HG03521 (cell line): ENCODE data around the gene GNA12.
"Not testable (repeated sequence)": the region's sequence is repeated elsewhere in the genome, so short reads cannot be mapped to it uniquely, and the experiment has no call there.

Experiments used
- ATAC-seq: cut with Tn5 transposase; IDR thresholded peaks from one replicate; pipeline ENCODE4 v1.9.1; 2021; ENCODE audit warnings: mild to moderate bottlenecking, moderate library complexity; ENCODE audit not compliant: unreplicated experiment

Gene GNA12

DNA sequence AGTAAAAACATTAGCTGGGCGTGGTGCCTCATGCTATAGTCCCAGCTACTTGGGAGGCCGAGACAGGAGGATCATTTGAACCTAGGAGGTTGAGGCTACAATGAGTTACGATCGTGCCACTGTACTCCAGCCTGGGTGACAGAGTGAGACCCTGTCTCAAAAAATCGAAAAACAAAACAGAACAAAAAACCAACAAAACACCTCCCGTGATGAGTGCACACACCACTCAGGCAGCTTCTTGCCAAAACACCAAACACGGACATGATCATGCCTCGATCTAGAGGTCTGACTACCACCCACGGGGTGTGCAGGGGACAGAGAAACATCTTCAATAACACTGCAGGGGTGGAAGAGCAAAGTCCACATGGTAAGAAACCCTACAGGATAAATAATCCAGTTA, 111.7 kb downstream of the GNA12 start:
- ATAC-seq: no peak

DNA sequence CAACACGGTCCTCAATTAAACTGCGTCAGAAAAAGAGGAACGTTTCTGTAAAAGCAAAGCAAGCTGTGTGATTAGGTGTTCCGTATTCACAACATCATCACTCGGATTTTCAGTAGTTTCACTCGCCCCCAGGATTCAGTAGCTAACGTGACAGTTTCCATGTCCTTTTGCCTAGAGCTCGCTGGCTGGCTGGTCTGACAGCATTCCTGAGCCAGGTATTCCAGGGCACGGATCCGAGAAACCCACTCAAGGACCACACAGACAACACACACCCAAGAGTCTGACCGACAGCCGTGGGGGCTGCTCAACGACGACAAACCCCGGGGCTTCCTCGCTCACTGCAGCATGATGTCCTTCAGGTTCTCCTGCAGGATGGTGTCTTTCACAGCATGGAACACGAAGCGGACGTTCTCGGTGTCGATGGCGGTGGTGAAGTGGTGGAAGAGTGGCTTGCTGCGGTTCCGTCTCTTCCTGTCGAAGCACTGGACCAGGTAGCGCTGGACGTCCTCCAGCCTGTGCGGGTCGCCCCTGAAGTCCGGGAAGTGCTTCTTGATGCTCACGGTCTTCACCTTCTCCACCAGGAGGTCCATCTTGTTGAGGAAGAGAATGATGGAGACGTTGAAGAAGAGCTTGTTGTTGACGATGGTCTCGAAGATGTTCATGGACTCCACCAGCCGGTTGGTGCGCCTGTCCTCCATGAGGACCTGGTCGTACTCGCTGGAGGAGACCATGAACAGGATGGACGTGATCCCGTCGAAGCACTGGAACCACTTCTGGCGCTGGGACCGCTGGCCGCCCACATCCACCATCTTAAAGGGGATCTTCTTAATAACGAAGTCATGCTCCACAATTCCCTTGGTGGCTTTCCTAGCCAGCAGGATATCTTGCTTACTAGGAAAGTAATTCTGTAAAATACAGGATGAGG, 113.0 kb downstream of the GNA12 start:
- ATAC-seq: no peak

DNA sequence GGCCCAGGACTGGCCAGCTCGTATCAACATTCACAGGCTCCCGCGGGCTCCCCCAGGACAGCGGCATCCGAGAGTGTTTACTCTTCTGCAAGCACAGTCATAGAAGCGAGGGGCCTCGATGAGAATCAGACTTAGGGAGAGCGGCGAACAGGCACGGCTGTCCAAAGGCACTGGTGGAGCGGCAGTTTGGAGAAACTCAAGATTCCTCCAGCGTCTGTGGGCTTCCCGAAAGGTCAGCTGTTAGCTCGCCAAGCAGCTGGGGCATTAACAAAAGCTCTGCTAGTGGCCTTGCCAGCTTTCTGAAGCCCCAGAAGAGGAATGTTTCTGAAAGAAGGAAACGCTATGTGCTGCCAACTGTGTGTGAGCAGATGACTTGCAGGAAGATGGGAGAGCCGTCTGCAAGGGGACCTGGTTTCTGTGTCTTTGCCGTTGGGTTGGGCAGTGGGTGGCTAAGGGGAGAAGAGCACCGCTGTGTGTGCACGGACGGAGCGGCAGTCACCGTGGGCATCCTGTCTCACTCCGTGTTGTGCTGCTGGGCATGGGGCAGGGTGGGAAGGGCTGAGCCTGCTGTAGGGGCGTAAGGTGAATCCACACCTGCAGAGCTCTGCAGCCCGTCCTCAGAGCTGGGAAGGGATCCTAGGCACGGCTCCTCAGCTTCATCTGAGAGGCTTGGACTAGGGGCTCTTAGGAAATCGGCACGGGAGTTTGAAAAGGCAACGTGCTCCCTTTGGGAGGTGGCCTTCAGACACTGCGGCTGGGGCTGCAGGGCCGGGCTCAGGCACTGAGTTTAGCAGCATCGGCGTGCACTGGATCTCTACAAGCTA, 114.0 kb downstream of the GNA12 start:
- no peak for ATAC-seq

DNA sequence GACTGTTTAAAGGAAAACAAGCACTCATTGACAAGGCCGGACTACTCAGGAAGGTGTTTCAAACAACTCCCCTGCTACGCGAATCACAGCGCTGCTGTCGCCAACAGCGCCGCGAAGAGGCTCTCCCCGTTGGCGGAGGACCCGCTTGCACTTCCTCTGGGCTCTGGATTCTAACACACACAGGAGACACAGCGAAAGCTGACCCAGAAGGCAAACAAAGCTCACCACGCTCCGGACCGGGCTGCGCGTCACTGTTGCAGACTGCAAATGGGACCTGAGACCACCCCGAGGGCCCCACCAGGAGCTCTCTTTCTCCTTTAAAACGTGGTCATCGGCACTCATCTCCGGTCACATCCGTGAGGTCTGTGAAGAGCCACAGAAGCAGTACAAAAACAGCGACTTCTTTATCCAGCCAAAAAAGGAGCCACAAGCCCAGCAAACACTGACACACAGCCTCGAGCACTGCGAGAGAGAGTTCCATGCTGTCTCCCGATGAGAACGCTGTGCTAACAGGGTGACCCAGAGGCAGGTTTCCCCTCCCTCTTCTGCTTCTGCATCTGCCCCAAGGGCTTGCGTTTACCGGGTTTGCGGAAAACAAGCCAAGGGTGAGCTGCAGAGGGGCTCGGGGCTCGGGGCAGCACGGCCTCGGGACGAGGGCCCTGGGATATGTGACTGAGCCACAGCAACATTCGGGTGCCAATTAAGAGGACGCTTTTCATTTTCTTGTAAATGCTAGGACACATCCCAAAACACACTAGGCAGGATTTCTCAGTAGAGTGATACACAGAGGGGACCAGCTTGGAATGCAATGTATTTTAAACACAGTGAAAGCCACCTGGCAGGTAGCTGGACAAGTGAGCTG, 114.8 kb downstream of the GNA12 start:
- no peak for ATAC-seq

DNA sequence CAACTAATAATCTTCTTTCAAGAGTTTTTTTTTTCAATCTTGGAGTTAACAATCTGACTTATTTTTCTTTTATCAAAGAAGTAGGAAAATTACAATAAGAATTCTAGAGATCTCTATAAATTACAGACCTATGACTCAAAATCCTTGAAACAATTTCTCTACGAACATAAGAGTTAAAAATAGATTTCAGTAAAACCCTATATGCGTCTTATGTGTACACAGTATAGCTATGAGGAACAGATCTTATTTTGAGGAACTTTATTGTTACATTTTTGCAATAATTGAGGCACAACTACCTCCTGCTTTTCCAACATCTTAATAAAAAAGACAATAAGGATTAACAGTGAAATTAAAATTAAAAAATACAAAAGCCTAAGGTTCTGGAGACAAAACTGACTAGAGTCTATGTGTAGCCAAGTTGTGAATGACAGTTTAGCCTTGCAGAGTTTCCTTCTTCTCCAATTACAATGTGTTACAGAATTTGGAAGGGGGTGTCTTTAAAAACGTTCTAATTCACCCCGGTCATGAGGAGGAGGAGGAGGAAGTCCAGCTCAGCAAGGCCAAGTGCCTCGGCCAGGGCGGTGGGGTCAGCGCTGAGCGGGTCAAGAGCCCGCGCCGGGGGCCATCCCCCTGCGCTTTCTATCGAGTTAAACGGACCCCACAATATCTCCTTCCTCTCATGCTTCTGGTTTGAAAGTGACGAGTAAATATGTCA, 115.6 kb downstream of the GNA12 start:
- ATAC-seq: no peak

DNA sequence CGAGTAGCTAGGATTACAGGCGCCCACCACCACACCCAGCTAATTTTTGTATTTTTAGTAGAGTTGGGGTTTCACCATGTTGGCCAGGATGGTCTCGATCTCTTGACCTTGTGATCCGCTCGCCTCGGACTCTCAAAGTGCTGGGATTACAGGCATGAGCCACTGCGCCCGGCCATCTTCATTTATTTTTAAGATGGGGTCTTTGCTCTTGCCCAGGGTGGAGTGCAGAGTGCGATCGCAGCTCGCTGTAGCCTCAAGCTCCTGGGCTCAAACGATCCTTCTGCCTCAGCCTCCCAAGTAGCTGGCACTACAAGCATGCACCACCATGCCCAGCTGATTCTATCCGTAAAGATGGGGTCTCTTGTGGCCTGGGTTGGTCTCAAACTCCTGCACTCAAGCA, 116.9 kb downstream of the GNA12 start:
- ATAC-seq: not testable (repeated sequence)

DNA sequence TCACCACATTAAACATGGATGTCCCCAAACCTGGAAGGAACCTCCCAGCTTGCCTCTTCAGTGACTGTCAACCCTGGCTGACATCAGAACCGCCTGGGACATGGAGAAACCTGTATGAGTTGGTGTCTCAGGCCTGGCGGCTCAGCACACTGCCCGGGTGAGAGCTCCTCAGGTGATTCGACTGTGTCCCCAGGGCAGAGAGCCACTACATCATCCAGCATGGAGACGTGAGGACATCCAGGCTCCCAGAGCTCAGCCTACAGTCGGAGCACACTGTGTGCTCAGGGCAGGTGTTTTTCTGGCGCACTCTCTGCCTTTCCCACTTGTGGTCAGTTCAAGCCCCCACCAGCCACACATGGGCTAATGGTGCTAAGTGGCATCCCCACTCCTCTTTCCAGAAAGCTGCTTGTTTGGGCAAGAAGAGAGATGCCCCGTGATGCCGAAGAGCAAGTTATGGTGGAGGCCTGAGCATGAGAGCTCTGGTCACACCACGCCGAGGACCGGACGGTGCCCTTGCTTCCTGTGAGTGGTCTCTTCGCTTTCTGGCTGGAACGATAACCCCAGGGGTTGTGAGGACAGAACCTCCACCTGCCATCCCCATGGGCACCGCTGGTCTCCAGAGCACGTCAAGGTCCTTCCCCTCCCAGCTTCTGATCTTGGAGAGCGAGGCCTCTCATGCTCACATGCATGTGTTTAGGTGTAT, 117.6 kb downstream of the GNA12 start:
- no peak for ATAC-seq

DNA sequence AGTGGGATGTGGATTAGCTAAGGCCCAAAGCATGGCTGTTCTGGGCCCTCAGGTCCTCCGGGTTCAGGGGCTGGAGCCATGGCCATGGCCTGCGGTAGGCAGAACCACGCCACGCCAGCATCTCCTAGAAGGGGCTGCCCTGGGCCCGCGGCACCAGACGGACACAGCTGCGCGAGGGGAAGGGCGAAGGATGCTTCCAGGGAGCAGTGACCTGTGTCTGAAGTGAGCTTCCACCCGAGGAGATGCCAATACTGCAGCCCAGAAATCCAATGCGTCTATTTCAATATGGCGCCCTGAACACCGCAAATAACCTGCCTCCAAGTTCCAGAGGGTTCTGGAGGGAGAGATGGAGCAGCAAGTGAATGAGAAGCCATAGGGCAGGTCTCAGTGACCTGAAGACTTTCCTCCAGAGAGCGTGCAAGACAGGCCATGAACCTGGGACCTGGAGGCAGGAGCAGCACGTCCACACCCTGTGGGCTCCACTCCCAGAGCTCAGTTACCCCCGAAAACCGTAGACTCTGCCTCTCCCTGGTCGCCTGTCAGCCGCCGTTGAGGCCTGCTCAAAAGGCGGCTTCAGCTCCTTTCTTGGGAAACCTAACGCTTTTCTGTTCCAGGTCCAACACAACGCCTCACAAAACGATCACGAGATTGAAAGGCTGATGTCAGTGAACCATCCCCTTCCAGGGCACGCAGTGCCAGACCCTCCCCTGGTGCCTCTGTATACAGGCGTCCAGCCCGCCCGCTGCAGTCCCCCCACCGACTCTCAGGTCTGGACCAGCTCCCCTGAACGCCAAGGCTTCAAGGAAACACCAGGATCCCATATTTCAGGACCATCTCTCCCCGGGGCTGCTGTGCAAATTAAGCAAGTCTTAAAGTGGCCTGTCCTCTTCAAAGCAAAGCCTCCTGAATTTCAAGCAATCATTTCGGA, 118.7 kb downstream of the GNA12 start:
- no peak for ATAC-seq

DNA sequence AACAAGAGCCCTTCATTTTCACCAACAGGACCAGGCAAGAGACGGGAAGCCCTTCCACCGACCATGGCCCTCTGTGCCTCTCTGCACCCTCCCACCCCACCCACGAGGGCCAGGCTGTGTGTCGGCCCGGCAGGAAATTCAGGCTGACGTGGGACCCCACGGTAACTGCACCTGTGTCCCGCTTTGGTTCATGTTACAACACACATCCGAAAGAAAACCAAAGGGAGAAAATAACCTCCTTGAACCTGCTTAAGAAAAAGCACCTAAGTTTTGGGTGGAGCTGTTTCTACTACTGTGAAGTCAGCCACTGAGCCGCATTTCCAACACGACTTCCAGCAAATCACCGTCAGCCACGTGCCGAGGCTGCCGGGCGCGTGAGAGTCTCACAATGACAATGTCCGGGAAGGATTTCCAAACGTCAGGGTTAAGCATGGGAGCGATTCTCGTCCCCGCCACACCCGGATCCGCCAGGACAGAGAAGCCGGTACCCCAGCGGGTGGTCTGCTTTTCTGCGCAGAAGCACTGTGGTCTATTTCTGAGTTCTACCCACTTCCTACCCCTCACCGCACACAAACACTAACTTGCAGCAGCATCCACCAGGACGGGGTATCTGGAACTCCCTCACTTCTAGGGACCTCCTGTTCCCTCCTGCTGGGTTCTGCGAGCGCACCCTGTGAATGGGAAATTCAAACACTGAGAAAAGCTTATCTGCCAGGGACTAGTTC, 119.5 kb downstream of the GNA12 start:
- ATAC-seq: no peak

DNA sequence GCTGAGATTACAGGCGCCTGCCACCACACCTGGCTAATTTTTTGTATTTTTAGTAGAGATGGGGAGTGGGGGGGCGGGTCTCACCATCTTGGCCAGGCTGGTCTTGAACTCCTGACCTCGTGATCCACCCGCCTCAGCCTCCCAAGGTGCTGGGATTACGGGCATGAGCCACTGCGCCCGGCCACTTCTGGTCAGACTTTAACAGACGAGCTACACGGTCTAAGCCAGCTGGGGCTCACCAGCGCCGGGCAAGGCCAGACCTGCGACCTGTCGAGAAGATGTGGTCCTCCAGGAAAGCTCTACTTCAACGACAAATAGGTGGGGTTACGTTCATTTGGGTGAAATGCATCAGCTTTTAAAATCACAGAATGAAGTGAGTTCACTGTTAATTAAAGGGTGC, 120.1 kb downstream of the GNA12 start:
- not testable (repeated sequence) for ATAC-seq

DNA sequence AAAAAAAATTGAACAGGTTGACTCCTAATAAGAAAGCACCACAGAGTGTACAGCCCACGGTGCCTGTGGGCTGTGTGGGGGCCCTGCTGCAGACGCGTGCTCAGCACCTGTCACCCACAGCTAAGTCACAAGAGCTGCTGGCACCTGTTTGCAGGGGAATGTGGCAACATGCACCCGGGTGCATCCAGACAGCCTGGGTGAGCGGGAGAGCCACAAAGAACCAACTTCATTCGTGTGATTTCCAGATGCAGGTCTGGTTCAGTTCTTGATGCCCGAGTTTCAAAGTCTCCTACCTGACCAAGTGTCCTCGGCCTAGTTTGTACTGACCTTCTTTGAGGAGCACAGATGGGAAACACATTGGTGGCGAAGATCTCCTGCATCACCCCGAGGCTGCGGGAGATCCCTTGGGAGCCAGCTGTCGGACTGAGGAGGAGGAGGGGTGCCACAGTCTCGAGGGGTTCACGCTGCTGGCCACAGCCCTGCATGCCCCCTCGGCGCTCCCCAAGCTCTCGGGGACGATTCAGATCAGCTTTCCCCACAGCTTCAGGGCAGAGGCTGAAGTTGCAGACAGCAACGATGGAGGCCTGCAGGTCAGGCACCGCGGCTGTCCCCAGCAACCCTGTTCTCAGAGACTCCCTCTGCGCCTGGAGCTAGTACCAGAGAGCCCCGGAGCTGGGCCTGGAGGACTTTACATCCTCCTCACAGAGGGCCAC, 120.8 kb downstream of the GNA12 start:
- ATAC-seq: no peak

DNA sequence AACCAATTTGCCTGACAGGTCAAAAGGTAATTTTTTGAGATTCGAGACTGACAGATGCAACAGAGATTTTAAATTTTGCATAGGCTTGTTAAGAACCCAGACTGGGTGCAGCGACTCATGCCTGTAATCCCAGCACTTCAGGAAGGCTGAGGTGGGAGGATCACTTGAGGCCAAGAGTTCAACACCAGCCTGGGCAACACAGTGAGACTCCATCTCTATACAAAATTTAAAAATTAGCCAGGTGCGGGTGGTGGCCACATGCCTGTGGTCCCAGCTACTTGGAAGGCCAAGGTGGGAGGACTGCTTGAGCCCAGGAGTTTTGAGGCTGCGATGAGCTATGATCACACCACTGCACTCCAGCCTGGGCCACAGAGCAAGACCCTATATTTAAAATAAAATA, 121.5 kb downstream of the GNA12 start:
- ATAC-seq: no peak

DNA sequence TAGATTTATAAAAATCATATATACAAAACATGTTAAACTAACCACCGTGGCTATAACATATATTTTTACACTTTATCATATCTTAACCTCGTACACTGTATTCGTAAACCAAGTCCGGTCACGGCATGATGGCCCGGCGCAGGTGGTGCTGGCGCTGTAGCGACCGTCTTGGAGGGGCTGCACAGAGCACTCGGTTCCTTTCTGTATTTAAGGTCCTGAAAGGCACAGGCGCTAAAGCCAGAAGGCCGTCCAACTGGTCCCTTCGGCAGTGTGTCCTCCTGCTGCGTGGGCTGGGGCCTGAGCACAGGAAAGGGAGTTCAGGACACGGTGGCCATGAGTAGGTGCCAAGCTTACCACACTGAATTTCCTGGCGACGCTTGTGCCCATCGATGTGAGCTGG, 122.3 kb downstream of the GNA12 start:
- ATAC-seq: no peak

DNA sequence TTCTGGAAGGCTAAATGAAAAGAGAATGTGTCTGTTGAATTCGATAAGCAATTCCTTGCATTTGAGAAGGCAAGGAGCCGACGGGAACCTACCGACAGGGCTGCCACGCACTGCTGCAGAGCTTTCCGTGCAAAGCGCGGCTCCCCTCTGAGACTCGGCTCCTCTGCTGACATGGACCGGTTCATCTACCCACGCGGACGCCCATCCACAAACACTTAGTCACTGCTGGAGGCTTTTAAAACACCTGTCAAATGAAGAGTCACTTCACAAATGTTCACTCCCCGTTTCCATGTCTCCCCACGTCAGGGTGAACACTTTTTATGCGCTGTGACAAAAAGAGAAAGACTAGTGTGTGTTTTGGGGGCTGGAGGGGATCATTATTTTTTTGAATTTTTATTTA, 124.1 kb downstream of the GNA12 start:
- no peak for ATAC-seq

DNA sequence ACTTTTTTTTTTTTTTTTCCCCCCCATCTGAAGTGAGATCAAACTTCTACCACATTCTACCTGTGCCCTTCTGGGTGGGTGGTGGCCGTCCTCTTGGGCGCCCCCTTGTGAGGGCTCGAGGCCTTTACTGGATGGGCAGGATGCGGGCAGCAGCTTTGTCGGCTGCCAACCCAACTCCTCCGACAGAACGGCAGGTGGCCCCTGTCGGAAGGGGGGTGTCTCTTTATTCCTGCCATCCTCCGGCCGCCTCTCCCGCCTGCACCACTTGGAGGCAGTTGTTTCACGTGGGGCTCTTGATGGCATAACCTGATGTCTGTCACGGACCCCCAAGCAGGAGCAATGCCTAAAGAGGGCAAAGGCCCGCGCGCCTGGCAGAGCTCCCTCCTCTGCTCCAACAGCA, 125.1 kb downstream of the GNA12 start:
- no peak for ATAC-seq

DNA sequence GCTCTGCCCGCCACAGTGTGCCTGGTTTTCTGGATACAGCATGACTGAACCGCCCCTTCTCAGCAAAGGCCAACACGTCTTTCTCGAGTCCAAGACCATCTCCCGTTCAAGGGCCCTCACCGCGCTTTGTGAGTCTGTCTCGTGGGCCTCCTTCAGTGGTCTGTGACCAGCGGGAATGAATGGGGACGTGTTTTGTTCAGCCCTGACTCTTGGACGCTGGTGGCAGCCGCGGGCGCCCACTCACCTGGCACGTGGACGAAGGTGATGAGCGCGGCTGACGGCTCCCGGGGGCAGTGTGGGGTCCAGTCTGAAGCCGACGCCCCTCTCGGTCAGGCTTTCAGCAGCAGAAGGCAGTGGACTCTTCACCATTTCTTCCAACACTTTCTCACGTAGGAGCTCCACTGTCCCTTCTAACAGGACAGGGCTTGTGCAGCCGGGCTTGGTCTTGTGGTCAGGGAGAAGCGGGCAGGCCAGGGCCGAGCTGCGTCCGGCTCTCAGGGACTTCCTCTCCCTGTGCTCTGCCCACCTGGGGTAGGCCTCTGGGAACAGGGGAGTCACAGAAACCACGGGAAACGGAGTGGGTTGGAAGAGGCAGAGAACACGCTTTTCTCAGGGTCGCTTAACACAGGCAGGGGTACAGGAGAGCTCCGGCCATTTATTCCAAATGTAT, 125.7 kb downstream of the GNA12 start:
- ATAC-seq: no peak
